Measurements from ENCODE around the gene THAP2. TPM values are rescaled to one million over a fixed set of nuclear protein-coding genes. Genes with fewer than 3 reads are reported as not detected.
A peak's percentile ranks its signal among the peaks of the same experiment; 100 is the strongest.

The THAP2 gene
- 6.1 TPM for total RNA-seq

- DNase-seq, result peak; percentile 99
Measured at GRCh38 chr12:71663561-71664410, at the start of gene THAP2, which contains the start of gene ZFC3H1. THAP2 (plus strand) TSS chr12:71664301; CDS start chr12:71664510, 209 bp downstream. ZFC3H1 (minus strand) TSS chr12:71663848; CDS start chr12:71663610, 238 bp downstream.

GRCh38 chr12:71621938-71622337 is 42.2 kb upstream of the THAP2 start:
- no peak for DNase-seq

GRCh38 chr12:71625476-71625875 is 38.6 kb upstream of the THAP2 start:
- DNase-seq, result no peak

- no peak for DNase-seq
Measured at GRCh38 chr12:71626098-71626497, 38.0 kb upstream of the THAP2 start.

GRCh38 chr12:71626768-71627167 is 37.3 kb upstream of the THAP2 start:
- DNase-seq, result no peak

GRCh38 chr12:71627438-71628002 is 36.6 kb upstream of the THAP2 start:
- DNase-seq, result no peak

GRCh38 chr12:71636704-71637115 is 27.4 kb upstream of the THAP2 start:
- peak; percentile 28 for DNase-seq

- DNase-seq, result no peak
Measured at GRCh38 chr12:71638499-71638898, 25.6 kb upstream of the THAP2 start.

- no peak for DNase-seq
Measured at GRCh38 chr12:71639341-71639760, 24.8 kb upstream of the THAP2 start.

GRCh38 chr12:71640316-71640715 is 23.8 kb upstream of the THAP2 start:
- no peak for DNase-seq

- no peak for DNase-seq
Measured at GRCh38 chr12:71641390-71641789, 22.7 kb upstream of the THAP2 start.

GRCh38 chr12:71642264-71642663 is 21.8 kb upstream of the THAP2 start:
- DNase-seq, result no peak

GRCh38 chr12:71645268-71645667 is 18.8 kb upstream of the THAP2 start:
- no peak for DNase-seq

GRCh38 chr12:71646512-71646911 is 17.6 kb upstream of the THAP2 start:
- DNase-seq, result no peak

GRCh38 chr12:71648537-71648936 is 15.6 kb upstream of the THAP2 start:
- DNase-seq, result no peak

- no peak for DNase-seq
Measured at GRCh38 chr12:71649401-71649800, 14.7 kb upstream of the THAP2 start.

GRCh38 chr12:71652656-71653055 is 11.4 kb upstream of the THAP2 start:
- no peak for DNase-seq

GRCh38 chr12:71653137-71653536 is 11.0 kb upstream of the THAP2 start:
- DNase-seq, result no peak

GRCh38 chr12:71654200-71654599 is 9.9 kb upstream of the THAP2 start:
- no peak for DNase-seq

- DNase-seq, result no peak
Measured at GRCh38 chr12:71655495-71655894, 8.6 kb upstream of the THAP2 start.

GRCh38 chr12:71655907-71656306 is 8.2 kb upstream of the THAP2 start:
- DNase-seq, result no peak

GRCh38 chr12:71656740-71657139 is 7.4 kb upstream of the THAP2 start:
- no peak for DNase-seq

GRCh38 chr12:71661977-71662530 is 2.0 kb upstream of the THAP2 start:
- peak; percentile 15 for DNase-seq

Measured in skin of body (tissue), 2 donors.